GM12891 (cell line): ENCODE data around the gene APLF.

Experiments used
- PAX5 ChIP-seq: IDR thresholded peaks from 2 replicates; pipeline ENCODE4 v1.6.1; 2011; ENCODE audit warnings: low read length, moderate library complexity, mild to moderate bottlenecking; ENCODE audit not compliant: insufficient read depth, severe bottlenecking
- POLR2A ChIP-seq: IDR thresholded peaks from 2 replicates; pipeline ENCODE4 v1.6.1; 2011; ENCODE audit warnings: low read depth, low read length, control low read depth
- POLR2AphosphoS5 ChIP-seq: IDR thresholded peaks from 2 replicates; pipeline ENCODE4 v1.6.1; 2011; ENCODE audit warnings: low read depth, low read length, control low read depth
- POU2F2 ChIP-seq: IDR thresholded peaks from 2 replicates; pipeline ENCODE4 v1.6.1; 2011; ENCODE audit warnings: low read depth, mild to moderate bottlenecking, control low read depth, low read length, moderate library complexity
- SPI1 ChIP-seq: IDR thresholded peaks from 2 replicates; pipeline ENCODE4 v1.6.1; 2011; ENCODE audit warnings: low read depth, low read length, control low read depth

DNA sequence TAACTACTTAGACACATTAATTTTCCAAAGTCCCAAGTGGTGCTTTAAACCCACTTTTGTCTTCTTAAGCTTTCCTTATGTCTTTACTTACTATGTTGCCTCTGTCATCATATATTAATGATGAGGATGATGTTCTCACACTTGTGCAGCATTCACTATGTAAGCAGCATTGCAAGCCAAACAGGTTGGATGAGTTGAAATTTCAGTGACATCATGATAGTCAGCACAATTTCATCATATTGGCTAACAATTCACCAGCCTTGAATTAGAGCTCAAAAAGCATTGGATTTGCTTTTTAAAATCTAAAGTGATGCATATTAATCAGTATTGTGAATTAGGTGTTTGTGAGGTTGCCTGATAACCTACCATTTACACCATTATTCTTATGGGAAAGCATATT, 7.7 kb downstream of the APLF start:
- TF ChIP-seq SPI1 (no peak), POLR2AphosphoS5 (no peak), POLR2A (no peak), POU2F2 (no peak), PAX5 (no peak)
